UCSD-AML1 (cell line): Measurements from ENCODE around the gene NEURL2.

ENCODE experiments used
- DNase-seq: peaks from one replicate; lab custom pipeline; 2025; ENCODE audit not compliant: unreplicated experiment; lab: John Stamatoyannopoulos, UW

NEURL2 gene

GRCh38 chr20:45920462-45921336 lies 29.7 kb upstream of the NEURL2 start:
- DNase-seq, result no peak

- no peak for DNase-seq
Measured at GRCh38 chr20:45919542-45920399, 28.8 kb upstream of the NEURL2 start.

GRCh38 chr20:45918779-45919537 lies 27.9 kb upstream of the NEURL2 start:
- DNase-seq, result no peak

- no peak for DNase-seq
Measured at GRCh38 chr20:45918182-45918737, 27.3 kb upstream of the NEURL2 start.

- no peak for DNase-seq
Measured at GRCh38 chr20:45917790-45918141, 26.8 kb upstream of the NEURL2 start.

- no peak for DNase-seq
Measured at GRCh38 chr20:45913116-45913515, 22.1 kb upstream of the NEURL2 start.

GRCh38 chr20:45912344-45912682 lies 21.3 kb upstream of the NEURL2 start:
- no peak for DNase-seq

- DNase-seq, result peak; percentile 52
Measured at GRCh38 chr20:45911486-45912343, 20.7 kb upstream of the NEURL2 start, which contains the start of gene PLTP. Gene PLTP, minus strand, starts transcription at chr20:45912155. Its CDS starts 703 bp downstream, at chr20:45911452.

- peak; percentile 96 for DNase-seq
Measured at GRCh38 chr20:45910670-45911485, 19.9 kb upstream of the NEURL2 start.

GRCh38 chr20:45909817-45910669 lies 19.0 kb upstream of the NEURL2 start:
- no peak for DNase-seq

GRCh38 chr20:45909336-45909808 lies 18.4 kb upstream of the NEURL2 start:
- no peak for DNase-seq

- no peak for DNase-seq
Measured at GRCh38 chr20:45908084-45908483, 17.1 kb upstream of the NEURL2 start.

- no peak for DNase-seq
Measured at GRCh38 chr20:45907219-45907948, 16.4 kb upstream of the NEURL2 start.

GRCh38 chr20:45905505-45906079 lies 14.6 kb upstream of the NEURL2 start:
- no peak for DNase-seq

- DNase-seq, result no peak
Measured at GRCh38 chr20:45904583-45905504, 13.8 kb upstream of the NEURL2 start.

GRCh38 chr20:45902199-45902701 lies 11.2 kb upstream of the NEURL2 start:
- DNase-seq, result no peak
